ENCODE measurements around the gene CLCN6.

GRCh38 chr1:11769274-11769673, 36.7 kb upstream of the CLCN6 start:
- no peak for TF ChIP-seq CTCF (IDR thresholded peaks at IDR 0.05)
- no peak for TF ChIP-seq EZH2 (IDR thresholded peaks at IDR 0.05; ENCODE audit: borderline replicate concordance, insufficient read depth, low read depth, low read length, poor library complexity, severe bottlenecking)

Data from B cell (primary cell).